Body of pancreas (tissue), 4 donors: ENCODE measurements around the gene TGM3.

Experiments
- POLR2A ChIP-seq, 3 donors: fragments of 450-650 bp; IDR thresholded peaks; one replicate each; pipeline ENCODE4 v1.6.1; 2016; ENCODE audit warnings: antibody characterized with exemption in 3 of 3, mild to moderate bottlenecking in 2 of 3
- TF ChIP-seq, protein P1 (sequence below), 7 experiments: fragments of 450-650 bp in 4 of 7; fragments of 200-600 bp in 3 of 7; sonication (generic) in 3 of 7; IDR thresholded peaks; one replicate each; pipeline ENCODE4 v1.5.1; 2016 to 2019; ENCODE audit warnings: antibody characterized with exemption in 7 of 7

DNA sequence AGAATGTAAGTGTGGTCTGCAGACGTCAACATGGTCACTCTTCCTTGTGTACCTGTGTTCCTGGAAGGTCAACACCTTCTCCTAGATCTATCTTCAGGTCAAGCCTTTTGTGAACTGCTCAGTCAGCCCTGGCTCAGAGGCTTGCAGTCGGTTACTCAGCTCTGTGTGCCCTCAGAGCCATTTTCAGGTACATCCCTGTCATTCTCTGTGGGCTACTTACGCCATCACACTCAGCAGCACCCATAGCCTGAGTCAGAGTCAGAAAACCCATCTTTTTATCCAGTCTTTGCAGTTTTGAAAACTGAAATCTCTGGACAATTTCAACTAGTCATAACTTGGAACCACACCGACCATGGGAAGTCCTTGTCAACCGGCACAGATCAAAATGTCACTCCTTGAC lies 35.3 kb downstream of the TGM3 start:
- TF ChIP-seq, protein P1, sequence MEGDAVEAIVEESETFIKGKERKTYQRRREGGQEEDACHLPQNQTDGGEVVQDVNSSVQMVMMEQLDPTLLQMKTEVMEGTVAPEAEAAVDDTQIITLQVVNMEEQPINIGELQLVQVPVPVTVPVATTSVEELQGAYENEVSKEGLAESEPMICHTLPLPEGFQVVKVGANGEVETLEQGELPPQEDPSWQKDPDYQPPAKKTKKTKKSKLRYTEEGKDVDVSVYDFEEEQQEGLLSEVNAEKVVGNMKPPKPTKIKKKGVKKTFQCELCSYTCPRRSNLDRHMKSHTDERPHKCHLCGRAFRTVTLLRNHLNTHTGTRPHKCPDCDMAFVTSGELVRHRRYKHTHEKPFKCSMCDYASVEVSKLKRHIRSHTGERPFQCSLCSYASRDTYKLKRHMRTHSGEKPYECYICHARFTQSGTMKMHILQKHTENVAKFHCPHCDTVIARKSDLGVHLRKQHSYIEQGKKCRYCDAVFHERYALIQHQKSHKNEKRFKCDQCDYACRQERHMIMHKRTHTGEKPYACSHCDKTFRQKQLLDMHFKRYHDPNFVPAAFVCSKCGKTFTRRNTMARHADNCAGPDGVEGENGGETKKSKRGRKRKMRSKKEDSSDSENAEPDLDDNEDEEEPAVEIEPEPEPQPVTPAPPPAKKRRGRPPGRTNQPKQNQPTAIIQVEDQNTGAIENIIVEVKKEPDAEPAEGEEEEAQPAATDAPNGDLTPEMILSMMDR (IDR thresholded peaks at IDR 0.05), result no peak
- no peak for TF ChIP-seq POLR2A (IDR thresholded peaks at IDR 0.05)
